ENCODE measurements around the gene TRPV6. TPM values are rescaled to one million over a fixed set of nuclear protein-coding genes. Genes with fewer than 3 reads are reported as not detected.

TRPV6 gene
- total RNA-seq, 1 experiment from 2014 or later, result not detected

GRCh38 chr7:142914121-142914520, 28.6 kb upstream of the TRPV6 start:
- Histone ChIP-seq H3K36me3 (ENCODE audit: insufficient read depth, low read length, poor library complexity, severe bottlenecking) (no peaks in the 10 kb centered on the region), H3K9me3 (ENCODE audit: low read depth, low read length, poor library complexity, severe bottlenecking) (no peaks in the 10 kb centered on the region), H3K27ac (ENCODE audit: low read depth, low read length, poor library complexity, severe bottlenecking) (no peak overlapping the region), H3K4me1 (ENCODE audit: insufficient read depth, low read length, poor library complexity, severe bottlenecking) (no peaks in the 10 kb centered on the region), H3K27me3 (replicated peaks; ENCODE audit: insufficient read depth, low read depth, low read length, poor library complexity) (peaks cover 47% of the 10 kb centered on the region), H3K4me3 (ENCODE audit: low read depth, low read length, poor library complexity, severe bottlenecking) (no peak overlapping the region)
- POLR2A ChIA-PET (ENCODE audit: low non-redundant PET), result no interaction called here
- CTCF ChIA-PET, result no interaction called here
- intact Hi-C loops (cut with micrococcal nuclease; ENCODE audit: unreplicated experiment), result no loop called here
- no peak for DNase-seq (ENCODE audit: low spot score)
- TF ChIP-seq EZH2 (IDR thresholded peaks at IDR 0.05; ENCODE audit: borderline replicate concordance, low read depth, low read length, poor library complexity, severe bottlenecking) (no peak), CTCF (conservative IDR thresholded peaks at IDR 0.05; ENCODE audit: low read depth, low read length) (no peak)
- BruUV-seq (replicated peaks), result no TSS peak

- intact Hi-C loops (cut with micrococcal nuclease; ENCODE audit: unreplicated experiment), result no loop called here
- Histone ChIP-seq H3K27ac (ENCODE audit: low read depth, low read length, poor library complexity, severe bottlenecking) (no peak overlapping the region), H3K4me3 (ENCODE audit: low read depth, low read length, poor library complexity, severe bottlenecking) (no peak overlapping the region), H3K9me3 (ENCODE audit: low read depth, low read length, poor library complexity, severe bottlenecking) (no peaks in the 10 kb centered on the region), H3K4me1 (ENCODE audit: insufficient read depth, low read length, poor library complexity, severe bottlenecking) (no peaks in the 10 kb centered on the region), H3K27me3 (replicated peaks; ENCODE audit: insufficient read depth, low read depth, low read length, poor library complexity) (peaks cover 45% of the 10 kb centered on the region), H3K36me3 (ENCODE audit: insufficient read depth, low read length, poor library complexity, severe bottlenecking) (no peaks in the 10 kb centered on the region)
- CTCF ChIA-PET, result no interaction called here
- BruUV-seq (replicated peaks), result no TSS peak
- DNase-seq (ENCODE audit: low spot score), result no peak
- no peak for TF ChIP-seq EZH2 (IDR thresholded peaks at IDR 0.05; ENCODE audit: borderline replicate concordance, low read depth, low read length, poor library complexity, severe bottlenecking)
- no peak for TF ChIP-seq CTCF (conservative IDR thresholded peaks at IDR 0.05; ENCODE audit: low read depth, low read length)
- POLR2A ChIA-PET (ENCODE audit: low non-redundant PET), result no interaction called here
These were observed 28.0 kb upstream of the TRPV6 start for GRCh38 chr7:142913566-142913965.

- Histone ChIP-seq H3K27ac (ENCODE audit: low read depth, low read length, poor library complexity, severe bottlenecking) (no peak overlapping the region), H3K9me3 (ENCODE audit: low read depth, low read length, poor library complexity, severe bottlenecking) (no peaks in the 10 kb centered on the region), H3K36me3 (ENCODE audit: insufficient read depth, low read length, poor library complexity, severe bottlenecking) (no peaks in the 10 kb centered on the region), H3K27me3 (replicated peaks; ENCODE audit: insufficient read depth, low read depth, low read length, poor library complexity) (peaks cover 41% of the 10 kb centered on the region), H3K4me3 (ENCODE audit: low read depth, low read length, poor library complexity, severe bottlenecking) (no peak overlapping the region), H3K4me1 (ENCODE audit: insufficient read depth, low read length, poor library complexity, severe bottlenecking) (no peaks in the 10 kb centered on the region)
- no peak for DNase-seq (ENCODE audit: low spot score)
- intact Hi-C loops (cut with micrococcal nuclease; ENCODE audit: unreplicated experiment), result no loop called here
- CTCF ChIA-PET, result no interaction called here
- TF ChIP-seq CTCF (conservative IDR thresholded peaks at IDR 0.05; ENCODE audit: low read depth, low read length), result no peak
- no peak for TF ChIP-seq EZH2 (IDR thresholded peaks at IDR 0.05; ENCODE audit: borderline replicate concordance, low read depth, low read length, poor library complexity, severe bottlenecking)
- BruUV-seq (replicated peaks), result no TSS peak
- POLR2A ChIA-PET (ENCODE audit: low non-redundant PET), result no interaction called here
These were observed 27.5 kb upstream of the TRPV6 start for GRCh38 chr7:142913051-142913450.

All from A673 (cell line).